ENCODE data around the gene TENM4. TPM values are rescaled to one million over a fixed set of nuclear protein-coding genes. Genes with fewer than 3 reads are reported as not detected.

Gene TENM4
- total and polyA plus RNA-seq, 10 of the 15 experiments (the other 5 are each of a cell fraction or from before 2014, with no cell fraction given), result 0.03 to 0.12 (median 0.06) TPM; not detected in 7

- TF ChIP-seq EP300 (IDR thresholded peaks at IDR 0.05; ENCODE audit: borderline replicate concordance in 1 of 2, control insufficient read depth in 1 of 2, low read depth in 2 of 2, low read length in 2 of 2) (peak; percentile 85 to 99; a peak in 3 of 4 replicates), BCL11A (IDR thresholded peaks at IDR 0.05; ENCODE audit: low read depth, low read length) (peak; percentile 98), SMARCA5 (IDR thresholded peaks at IDR 0.05) (no peak), WRNIP1 (IDR thresholded peaks at IDR 0.05; ENCODE audit: borderline replicate concordance, low read depth, low read length) (no peak), JUND (IDR thresholded peaks at IDR 0.05; ENCODE audit: low read depth, low read length) (no peak), ATF3 (IDR thresholded peaks at IDR 0.05; ENCODE audit: borderline replicate concordance, extremely low read depth, low read depth, low read length) (no peak), ZNF217 (IDR thresholded peaks at IDR 0.05) (peak; percentile 84), RFX5 (IDR thresholded peaks at IDR 0.05; ENCODE audit: low read depth, low read length) (no peak), RAD21 (IDR thresholded peaks at IDR 0.05; ENCODE audit: insufficient read depth, low read depth, low read length) (no peak), POLR2AphosphoS2 (IDR thresholded peaks at IDR 0.05; ENCODE audit: low read depth, low read length) (no peak), STAT3 (IDR thresholded peaks at IDR 0.05; ENCODE audit: low read depth, low read length) (no peak), ASH2L (IDR thresholded peaks at IDR 0.05; ENCODE audit: borderline replicate concordance, low read depth) (no peak), BMI1 (IDR thresholded peaks at IDR 0.05; ENCODE audit: borderline replicate concordance) (peak; percentile 85), MEF2A (IDR thresholded peaks at IDR 0.05; ENCODE audit: insufficient read depth, low read depth, low read length) (peak; percentile 61; the same call in 1 of the 2 replicates), TAF1 (IDR thresholded peaks at IDR 0.05; ENCODE audit: borderline replicate concordance, low read depth, low read length) (no peak), POU2F2 (IDR thresholded peaks at IDR 0.05; ENCODE audit: borderline replicate concordance, low read depth, low read length) (peak; percentile 65; the same call in 1 of the 3 replicates), DPF2 (IDR thresholded peaks at IDR 0.05) (peak; percentile 97), RCOR1 (conservative IDR thresholded peaks at IDR 0.05; ENCODE audit: low read depth, low read length) (no peak), NR2F1 (conservative IDR thresholded peaks at IDR 0.05) (0 out of 2 replicates have a peak, but pooled peaks have one; percentile 22), IKZF2 (IDR thresholded peaks at IDR 0.05) (peak; percentile 93 to 95), STAT1 (conservative IDR thresholded peaks at IDR 0.05) (no peak), ZNF24 (IDR thresholded peaks at IDR 0.05) (peak; percentile 62)
- TF ChIP-seq, protein P1, sequence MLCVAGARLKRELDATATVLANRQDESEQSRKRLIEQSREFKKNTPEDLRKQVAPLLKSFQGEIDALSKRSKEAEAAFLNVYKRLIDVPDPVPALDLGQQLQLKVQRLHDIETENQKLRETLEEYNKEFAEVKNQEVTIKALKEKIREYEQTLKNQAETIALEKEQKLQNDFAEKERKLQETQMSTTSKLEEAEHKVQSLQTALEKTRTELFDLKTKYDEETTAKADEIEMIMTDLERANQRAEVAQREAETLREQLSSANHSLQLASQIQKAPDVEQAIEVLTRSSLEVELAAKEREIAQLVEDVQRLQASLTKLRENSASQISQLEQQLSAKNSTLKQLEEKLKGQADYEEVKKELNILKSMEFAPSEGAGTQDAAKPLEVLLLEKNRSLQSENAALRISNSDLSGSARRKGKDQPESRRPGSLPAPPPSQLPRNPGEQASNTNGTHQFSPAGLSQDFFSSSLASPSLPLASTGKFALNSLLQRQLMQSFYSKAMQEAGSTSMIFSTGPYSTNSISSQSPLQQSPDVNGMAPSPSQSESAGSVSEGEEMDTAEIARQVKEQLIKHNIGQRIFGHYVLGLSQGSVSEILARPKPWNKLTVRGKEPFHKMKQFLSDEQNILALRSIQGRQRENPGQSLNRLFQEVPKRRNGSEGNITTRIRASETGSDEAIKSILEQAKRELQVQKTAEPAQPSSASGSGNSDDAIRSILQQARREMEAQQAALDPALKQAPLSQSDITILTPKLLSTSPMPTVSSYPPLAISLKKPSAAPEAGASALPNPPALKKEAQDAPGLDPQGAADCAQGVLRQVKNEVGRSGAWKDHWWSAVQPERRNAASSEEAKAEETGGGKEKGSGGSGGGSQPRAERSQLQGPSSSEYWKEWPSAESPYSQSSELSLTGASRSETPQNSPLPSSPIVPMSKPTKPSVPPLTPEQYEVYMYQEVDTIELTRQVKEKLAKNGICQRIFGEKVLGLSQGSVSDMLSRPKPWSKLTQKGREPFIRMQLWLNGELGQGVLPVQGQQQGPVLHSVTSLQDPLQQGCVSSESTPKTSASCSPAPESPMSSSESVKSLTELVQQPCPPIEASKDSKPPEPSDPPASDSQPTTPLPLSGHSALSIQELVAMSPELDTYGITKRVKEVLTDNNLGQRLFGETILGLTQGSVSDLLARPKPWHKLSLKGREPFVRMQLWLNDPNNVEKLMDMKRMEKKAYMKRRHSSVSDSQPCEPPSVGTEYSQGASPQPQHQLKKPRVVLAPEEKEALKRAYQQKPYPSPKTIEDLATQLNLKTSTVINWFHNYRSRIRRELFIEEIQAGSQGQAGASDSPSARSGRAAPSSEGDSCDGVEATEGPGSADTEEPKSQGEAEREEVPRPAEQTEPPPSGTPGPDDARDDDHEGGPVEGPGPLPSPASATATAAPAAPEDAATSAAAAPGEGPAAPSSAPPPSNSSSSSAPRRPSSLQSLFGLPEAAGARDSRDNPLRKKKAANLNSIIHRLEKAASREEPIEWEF (IDR thresholded peaks at IDR 0.05; ENCODE audit: insufficient replicate concordance, low read depth, low read length), result no peak
- TF ChIP-seq, protein P2, sequence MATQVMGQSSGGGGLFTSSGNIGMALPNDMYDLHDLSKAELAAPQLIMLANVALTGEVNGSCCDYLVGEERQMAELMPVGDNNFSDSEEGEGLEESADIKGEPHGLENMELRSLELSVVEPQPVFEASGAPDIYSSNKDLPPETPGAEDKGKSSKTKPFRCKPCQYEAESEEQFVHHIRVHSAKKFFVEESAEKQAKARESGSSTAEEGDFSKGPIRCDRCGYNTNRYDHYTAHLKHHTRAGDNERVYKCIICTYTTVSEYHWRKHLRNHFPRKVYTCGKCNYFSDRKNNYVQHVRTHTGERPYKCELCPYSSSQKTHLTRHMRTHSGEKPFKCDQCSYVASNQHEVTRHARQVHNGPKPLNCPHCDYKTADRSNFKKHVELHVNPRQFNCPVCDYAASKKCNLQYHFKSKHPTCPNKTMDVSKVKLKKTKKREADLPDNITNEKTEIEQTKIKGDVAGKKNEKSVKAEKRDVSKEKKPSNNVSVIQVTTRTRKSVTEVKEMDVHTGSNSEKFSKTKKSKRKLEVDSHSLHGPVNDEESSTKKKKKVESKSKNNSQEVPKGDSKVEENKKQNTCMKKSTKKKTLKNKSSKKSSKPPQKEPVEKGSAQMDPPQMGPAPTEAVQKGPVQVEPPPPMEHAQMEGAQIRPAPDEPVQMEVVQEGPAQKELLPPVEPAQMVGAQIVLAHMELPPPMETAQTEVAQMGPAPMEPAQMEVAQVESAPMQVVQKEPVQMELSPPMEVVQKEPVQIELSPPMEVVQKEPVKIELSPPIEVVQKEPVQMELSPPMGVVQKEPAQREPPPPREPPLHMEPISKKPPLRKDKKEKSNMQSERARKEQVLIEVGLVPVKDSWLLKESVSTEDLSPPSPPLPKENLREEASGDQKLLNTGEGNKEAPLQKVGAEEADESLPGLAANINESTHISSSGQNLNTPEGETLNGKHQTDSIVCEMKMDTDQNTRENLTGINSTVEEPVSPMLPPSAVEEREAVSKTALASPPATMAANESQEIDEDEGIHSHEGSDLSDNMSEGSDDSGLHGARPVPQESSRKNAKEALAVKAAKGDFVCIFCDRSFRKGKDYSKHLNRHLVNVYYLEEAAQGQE (IDR thresholded peaks at IDR 0.05; ENCODE audit: low read depth, low read length), result no peak
Observed at GRCh38 chr11:79482800-79483199, 42.0 kb upstream of the TENM4 start (continued).
